Embryonic facial prominence (tissue), 1 donor: ENCODE data around the gene BNC2.
"Not testable (repeated sequence)": the region's sequence is repeated elsewhere in the genome, so short reads cannot be mapped to it uniquely, and the experiment has no call there.

Experiments used
- DNase-seq: peaks from one replicate; pipeline ENCODE4 v3.0.0-alpha.2; 2016; ENCODE audit errors: extremely low spot score

The BNC2 gene

DNA sequence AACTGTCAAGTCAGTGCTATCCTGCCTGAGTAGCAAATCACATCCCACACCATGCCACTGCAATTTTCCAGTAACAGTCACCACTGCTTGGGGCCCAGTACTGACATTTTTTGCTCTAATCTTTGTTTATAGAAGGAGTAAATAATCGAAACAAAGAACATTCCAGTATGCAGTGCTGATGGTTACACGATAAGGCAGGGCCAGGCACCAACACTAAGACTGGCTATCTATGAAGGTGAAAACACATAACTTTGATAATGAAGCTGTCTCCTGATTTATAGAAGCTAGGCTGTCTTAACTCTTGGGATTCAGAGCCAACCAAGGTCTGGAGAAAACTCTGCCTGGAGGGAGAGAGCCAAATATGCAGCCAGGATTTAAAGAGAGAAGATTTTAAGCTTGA, 365.3 kb downstream of the BNC2 start:
- no peak for DNase-seq

DNA sequence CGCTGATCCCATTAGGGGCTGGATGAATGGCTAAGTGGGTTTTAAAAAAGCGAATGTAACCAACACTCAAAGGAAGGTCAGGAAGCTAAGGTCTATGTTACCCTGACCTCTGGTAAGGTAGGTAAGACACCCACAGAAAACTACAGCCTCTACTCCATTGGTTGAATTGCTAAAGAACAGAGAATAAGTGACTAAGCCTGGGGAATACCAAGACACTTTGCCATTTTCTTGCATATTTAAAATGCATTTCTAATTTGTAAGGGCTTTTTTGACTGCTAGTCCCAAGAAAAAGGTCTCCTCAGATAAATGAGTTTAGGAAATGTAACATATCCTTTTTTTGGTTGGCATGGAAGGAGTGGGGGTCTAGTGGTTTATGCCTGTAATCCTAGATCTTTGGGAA, 368.7 kb downstream of the BNC2 start:
- no peak for DNase-seq

DNA sequence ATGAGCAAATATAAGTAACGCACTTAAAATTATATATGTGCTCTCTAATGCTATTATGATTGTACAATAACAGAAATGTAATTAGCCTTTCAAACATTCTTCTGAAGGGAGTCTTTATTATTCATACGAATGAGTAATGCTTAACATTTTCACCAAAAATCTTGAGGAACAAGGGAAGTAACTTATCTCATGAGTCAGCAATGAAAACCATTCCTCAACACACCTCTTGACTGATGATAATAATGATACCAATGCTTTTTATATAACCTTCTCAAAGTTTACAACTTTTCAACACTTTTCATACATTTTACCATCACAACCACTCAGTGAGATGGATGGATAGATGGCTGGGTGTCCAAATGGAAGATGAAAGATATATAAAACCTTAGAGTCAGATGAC, 369.3 kb downstream of the BNC2 start:
- no peak for DNase-seq

- no peak for DNase-seq
Measured at GRCh38 chr9:16500386-16500785, 370.1 kb downstream of the BNC2 start.

DNA sequence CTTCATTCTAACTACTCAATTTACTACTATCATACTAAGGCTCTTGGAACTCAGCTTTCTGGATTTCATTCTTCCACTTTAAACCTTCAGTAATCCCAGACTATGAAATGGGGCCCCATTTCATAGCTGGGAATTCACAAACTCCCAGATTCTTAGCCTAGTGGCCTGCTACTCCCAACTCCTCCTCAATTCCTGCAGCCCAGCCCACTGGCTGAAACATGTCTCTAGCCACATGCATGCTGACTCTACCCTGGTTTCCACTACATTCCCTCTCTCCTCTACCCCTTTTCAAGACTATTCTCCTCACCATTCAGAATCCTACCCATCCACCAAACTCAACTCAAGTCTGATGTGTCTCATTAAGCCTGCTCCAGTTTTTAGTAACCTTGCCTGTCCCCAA, 370.6 kb downstream of the BNC2 start:
- no peak for DNase-seq

- no peak for DNase-seq
Measured at GRCh38 chr9:16496908-16497307, 373.6 kb downstream of the BNC2 start.

GRCh38 chr9:16487915-16488314, 382.6 kb downstream of the BNC2 start:
- DNase-seq: no peak

DNA sequence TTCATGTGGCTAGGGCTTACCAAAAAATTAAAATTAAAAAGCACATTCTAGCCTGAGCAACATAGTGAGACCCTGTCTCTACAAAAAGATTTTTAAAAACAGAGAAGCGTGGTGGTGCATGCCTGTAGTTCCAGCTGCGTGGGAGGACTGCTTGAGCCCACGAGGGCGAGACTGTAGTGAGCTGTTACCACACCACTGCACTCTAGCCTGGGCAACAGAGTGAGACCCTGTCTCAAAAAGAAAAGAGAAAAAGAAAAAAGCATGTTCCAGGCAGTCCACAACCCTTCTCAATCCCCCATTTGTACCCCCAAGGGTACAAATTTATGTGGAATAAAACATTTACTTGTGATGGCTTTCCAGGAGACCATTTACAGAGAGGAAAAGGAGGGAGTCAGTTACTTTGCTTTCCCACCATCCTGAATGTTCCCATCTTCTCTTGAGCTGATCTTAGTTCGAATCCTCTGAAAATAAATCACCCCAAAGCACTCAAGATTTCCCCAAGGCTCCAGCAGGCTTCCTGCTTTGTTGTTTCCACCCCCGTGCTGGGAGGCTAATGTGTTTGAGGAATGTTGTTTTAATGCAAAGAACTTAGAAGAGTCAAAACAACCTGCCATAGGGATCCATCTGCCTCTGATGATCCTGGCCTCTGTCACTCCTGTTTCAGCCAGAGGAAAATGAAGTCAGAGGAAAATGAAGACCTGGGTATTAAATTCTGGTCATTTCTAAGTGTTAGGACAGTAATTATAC, 384.7 kb downstream of the BNC2 start:
- DNase-seq: no peak

GRCh38 chr9:16485160-16485559, 385.3 kb downstream of the BNC2 start:
- DNase-seq: no peak

DNA sequence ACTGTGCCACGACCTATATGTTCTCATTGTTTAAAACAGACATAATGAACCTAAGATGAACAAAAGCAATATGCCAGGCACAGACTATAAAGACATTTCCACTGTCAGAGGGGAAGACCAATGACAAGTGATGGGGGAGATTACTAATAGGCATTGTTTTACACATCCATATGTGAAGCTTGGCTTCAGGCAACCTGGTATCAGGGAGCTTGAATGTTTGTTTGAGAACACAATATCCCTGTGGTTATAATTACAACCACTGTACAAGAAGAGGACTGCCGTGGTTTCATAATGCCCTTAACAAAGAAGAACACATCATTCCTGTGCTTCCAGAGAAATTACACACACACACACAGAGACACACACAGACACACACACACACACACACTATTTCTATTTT, 385.7 kb downstream of the BNC2 start:
- no peak for DNase-seq

DNA sequence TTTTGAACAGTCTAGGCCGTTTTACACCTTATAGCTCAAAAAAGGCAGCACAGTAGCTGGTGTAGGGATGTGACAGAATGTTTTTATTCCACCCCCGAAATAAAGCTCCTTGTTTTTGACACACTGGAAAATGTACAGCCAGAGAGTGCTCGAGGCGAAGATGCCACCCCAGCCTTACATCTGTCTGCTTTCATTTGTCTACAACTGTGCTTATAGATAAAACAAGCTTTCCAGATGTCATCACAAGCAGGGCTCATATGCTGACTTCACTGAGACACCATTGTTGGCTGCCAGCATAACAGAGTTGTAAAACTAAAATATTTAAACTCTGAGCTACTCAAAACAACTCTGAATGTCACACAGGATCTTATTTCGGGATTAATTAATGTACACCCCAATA, 386.3 kb downstream of the BNC2 start:
- DNase-seq: no peak

GRCh38 chr9:16482764-16483163, 387.7 kb downstream of the BNC2 start:
- no peak for DNase-seq

- DNase-seq: not testable (repeated sequence)
Measured at GRCh38 chr9:16480584-16480983, 389.9 kb downstream of the BNC2 start.

GRCh38 chr9:16475996-16476395, 394.5 kb downstream of the BNC2 start:
- no peak for DNase-seq

GRCh38 chr9:16475257-16475656, 395.2 kb downstream of the BNC2 start:
- no peak for DNase-seq

- DNase-seq: no peak
Measured at GRCh38 chr9:16469184-16469583, 401.3 kb downstream of the BNC2 start.

GRCh38 chr9:16461851-16462250, 408.6 kb downstream of the BNC2 start:
- no peak for DNase-seq

DNA sequence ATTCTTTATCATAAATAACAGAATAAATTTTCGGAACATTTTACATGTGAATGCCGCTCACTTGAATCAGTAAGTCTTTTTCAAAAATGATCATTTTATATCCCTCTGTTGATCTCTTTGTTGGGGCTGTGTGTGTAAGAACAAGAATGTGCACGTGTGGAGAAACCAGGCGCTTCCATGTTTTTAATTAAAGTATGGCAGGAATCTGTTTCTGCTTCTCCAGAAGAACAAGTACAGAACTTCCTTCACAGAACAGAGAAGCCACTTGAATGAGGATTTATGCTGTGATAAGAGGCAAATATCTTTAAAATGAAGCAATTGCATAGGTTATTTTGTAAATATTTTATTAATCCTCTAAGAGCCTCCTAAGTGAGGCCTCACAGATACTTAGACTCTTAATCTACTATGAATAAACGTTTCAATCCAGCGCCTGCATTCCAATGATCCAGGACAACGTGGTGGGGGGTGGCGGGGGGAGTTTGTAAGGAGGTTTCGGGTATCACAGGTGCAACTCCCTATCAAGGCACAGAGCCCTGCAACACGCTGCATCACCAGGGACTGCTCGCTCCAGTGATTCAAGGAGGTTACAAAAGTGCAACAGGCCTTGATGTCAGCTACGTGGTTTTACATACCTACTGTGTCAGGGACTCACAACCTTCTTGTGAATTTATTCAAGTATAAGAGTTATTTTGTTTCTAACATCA, 409.2 kb downstream of the BNC2 start:
- no peak for DNase-seq

- no peak for DNase-seq
Measured at GRCh38 chr9:16460696-16461095, 409.8 kb downstream of the BNC2 start.

- DNase-seq: no peak
Measured at GRCh38 chr9:16459421-16460148, 410.9 kb downstream of the BNC2 start.

DNA sequence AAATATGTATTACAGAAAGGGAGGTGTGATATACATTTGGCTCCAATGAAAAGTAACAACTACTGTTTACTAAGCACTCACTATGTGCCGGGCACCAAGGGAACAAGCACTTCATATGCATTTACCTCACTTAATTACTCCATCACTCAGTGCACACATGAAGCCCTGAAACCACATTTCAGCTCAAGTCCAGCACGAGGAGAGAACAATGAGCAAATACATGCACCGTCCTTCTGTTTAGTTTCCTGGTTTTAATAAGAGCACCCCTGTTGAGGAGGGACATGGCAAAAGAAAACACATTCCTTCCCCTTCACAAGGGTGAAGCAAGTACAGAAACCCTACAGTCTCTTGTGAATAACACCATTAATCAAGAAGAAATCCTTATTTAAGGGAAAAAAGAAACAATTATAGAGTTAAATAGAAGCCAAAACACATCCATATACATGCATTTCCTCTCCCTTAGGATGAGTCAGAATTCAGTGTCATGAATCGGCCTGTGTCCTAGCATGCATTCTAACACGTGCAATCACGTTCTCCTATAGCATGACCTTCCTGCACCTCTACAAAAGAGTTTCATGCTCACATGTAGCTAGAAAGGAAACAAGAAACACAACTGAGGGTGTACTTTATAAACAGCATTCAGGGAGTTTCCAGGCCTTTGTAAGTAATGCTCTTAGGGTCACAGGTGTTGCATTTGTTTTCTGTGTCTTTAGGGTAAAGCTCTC, 411.6 kb downstream of the BNC2 start:
- no peak for DNase-seq

DNA sequence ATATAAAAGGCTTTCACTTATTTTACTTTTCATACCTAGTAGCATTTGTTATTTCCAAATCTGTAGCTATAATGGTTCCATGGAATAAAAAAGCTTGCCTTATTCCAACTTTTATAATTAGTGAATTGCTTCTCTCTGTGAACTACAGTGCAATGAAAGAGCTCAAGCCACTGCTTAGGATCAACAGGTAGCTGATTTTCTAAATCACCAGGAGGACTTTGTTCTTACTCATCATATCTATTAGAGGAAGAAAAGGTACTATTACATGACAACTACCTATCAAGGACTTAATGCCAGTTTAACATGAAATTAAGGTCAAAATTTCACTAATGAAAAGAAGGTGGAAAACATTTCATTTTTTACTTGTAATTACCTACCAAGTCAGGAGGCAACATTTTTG, 414.6 kb downstream of the BNC2 start:
- no peak for DNase-seq
